BJ (cell line): ENCODE results near the gene LIN54. TPM values are rescaled to one million over a fixed set of nuclear protein-coding genes. Genes with fewer than 3 reads are reported as not detected.
A peak's percentile ranks its signal among the peaks of the same experiment; 100 is the strongest.

ENCODE experiments used
- CTCF ChIA-PET: fragments of 350-600 bp; formaldehyde crosslinking; extraction: SDS; loops from one replicate; lab custom pipeline; 2021; ENCODE audit warnings: antibody characterized with exemption, inconsistent platforms; lab: Yijun Ruan, JAX
- POLR2A ChIA-PET: fragments of 300-600 bp; sonication (Branson Sonifier 250); formaldehyde crosslinking; extraction: SDS; loops from one replicate; lab custom pipeline; 2021; ENCODE audit warnings: antibody characterized with exemption; lab: Charles Lee
- DNase-seq: peaks from one replicate; pipeline ENCODE4 v3.0.0-alpha.2; 2011; ENCODE audit warnings: low read depth
- H3K27me3 ChIP-seq: 2 replicates; pipeline ENCODE4 v1.6.0; 2011; ENCODE audit warnings: low read length; ENCODE audit not compliant: control insufficient read depth, insufficient read depth
- H3K36me3 ChIP-seq: 2 replicates; pipeline ENCODE4 v1.5.1; 2011; ENCODE audit warnings: low read length; ENCODE audit not compliant: control insufficient read depth, insufficient read depth
- H3K4me3 ChIP-seq: 2 replicates; pipeline ENCODE4 v1.5.1; 2011; ENCODE audit warnings: low read depth, mild to moderate bottlenecking, control low read depth, low read length
- polyA plus RNA-seq: library from polyadenylated mRNA; depleted of rRNA; stranded (reverse); fragments of >200 nt; gene quantifications from 2 replicates; pipeline ENCODE4 v1.2.3, GENCODE V29; 2011
- TF ChIP-seq, protein P1 (sequence below): IDR thresholded peaks from 2 replicates; pipeline ENCODE4 v1.5.1; 2011; ENCODE audit warnings: low read depth, mild to moderate bottlenecking, control low read depth, inconsistent platforms, low read length, moderate library complexity; ENCODE audit not compliant: insufficient read depth

The LIN54 gene
- polyA plus RNA-seq, 1 experiment, result 14.7 TPM

DNA sequence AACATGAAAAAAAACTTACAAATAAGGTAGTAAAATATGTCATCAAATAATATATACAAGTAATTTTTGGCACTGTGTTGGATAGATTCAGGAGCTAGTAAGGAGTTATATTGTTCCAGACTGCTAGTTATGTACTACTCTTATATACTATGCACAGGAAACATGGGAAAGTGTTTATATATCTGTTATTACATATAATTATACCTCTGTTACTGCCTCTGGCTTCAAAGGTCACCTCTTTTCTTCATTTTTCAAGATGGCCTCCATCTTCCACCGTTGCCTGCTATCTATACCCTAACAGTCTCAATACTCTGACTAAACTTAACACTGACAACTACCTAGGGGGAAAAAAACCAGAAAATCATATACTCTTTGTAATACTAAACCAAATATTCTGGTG, 29.5 kb downstream of the LIN54 start:
- H3K27me3 ChIP-seq, result no peaks in the 10 kb centered on the region
- CTCF ChIA-PET, result interaction anchor here (0.6 to 0.7 kb wide), 2 partner anchors 58 to 129 kb away, joined by 4 read pairs; no protein-coding TSS in a partner anchor
- DNase-seq, result no peak
- no peaks in the 10 kb centered on the region for H3K36me3 ChIP-seq
- H3K4me3 ChIP-seq, result no peak overlapping the region
- TF ChIP-seq, protein P1, sequence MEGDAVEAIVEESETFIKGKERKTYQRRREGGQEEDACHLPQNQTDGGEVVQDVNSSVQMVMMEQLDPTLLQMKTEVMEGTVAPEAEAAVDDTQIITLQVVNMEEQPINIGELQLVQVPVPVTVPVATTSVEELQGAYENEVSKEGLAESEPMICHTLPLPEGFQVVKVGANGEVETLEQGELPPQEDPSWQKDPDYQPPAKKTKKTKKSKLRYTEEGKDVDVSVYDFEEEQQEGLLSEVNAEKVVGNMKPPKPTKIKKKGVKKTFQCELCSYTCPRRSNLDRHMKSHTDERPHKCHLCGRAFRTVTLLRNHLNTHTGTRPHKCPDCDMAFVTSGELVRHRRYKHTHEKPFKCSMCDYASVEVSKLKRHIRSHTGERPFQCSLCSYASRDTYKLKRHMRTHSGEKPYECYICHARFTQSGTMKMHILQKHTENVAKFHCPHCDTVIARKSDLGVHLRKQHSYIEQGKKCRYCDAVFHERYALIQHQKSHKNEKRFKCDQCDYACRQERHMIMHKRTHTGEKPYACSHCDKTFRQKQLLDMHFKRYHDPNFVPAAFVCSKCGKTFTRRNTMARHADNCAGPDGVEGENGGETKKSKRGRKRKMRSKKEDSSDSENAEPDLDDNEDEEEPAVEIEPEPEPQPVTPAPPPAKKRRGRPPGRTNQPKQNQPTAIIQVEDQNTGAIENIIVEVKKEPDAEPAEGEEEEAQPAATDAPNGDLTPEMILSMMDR, result no peak
- POLR2A ChIA-PET, result no interaction called here

DNA sequence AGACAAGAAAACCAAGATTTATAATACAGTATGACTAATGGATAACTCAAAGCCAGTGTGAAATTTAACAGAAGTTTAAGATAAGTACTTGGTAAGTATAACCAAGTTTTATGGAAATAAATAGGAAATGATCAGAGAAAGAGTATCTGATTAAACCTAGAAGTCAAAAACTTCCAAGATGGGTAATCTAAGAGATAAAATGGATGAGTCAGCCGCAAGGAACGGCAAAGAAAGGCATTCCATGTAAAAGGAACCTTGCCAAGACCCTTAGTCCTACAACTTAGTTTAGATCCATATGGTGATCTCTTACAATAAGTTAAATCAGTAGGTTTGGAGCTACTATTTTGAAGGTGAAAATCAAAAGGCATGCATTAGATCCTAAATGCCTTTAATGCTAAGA, 34.8 kb downstream of the LIN54 start:
- peak; percentile 6 for DNase-seq
- Histone ChIP-seq H3K36me3 (no peaks in the 10 kb centered on the region; the same call in 1 of the 2 replicates), H3K4me3 (no peak overlapping the region), H3K27me3 (no peaks in the 10 kb centered on the region)
- CTCF ChIA-PET, result interaction anchor here (0.6 kb wide), 1 partner anchor 373 kb away, joined by 3 read pairs; no protein-coding TSS in a partner anchor
- POLR2A ChIA-PET, result interaction anchor here (0.6 kb wide), 1 partner anchor 87 kb away, joined by 6 read pairs; no protein-coding TSS in a partner anchor
- TF ChIP-seq, protein P1, result no peak

DNA sequence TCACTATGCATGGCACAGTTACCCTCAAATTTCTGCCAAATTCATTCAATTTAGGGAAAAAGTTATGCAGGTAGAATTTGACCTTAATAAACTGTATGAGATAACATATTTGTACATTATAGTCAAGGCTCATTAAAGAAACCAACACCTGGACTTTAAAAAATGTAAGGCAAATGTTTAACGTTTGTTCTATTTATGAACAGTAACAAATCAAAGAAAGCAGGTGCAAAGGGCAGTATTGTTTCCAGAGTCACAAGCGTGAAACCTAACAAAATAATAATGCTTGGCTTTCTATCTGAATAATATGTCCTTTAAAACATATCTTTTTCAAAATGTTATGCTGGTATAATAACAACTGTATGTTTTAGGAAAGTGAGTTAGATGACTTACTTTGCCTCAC, 41.2 kb downstream of the LIN54 start:
- ChIA-PET POLR2A (no interaction called here), CTCF (no interaction called here)
- DNase-seq, result no peak

DNA sequence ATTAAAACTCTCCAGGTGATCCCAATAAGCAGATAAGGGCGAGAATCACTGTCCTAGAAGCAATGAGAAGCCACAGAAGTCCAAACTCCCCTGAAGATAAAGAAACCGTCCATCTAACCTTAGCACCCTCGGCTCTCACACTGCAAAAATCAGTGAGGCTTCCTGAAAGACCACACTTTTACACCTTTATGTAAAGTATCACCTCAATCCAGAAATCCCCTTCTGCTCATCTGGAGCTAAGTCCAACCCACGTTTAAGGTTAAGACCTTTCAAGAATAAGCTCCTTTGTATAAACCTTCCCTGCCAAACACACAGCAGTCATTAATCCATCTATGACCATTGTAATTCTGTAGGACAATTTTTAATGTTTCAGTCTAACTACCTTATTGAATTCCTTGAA, 41.7 kb downstream of the LIN54 start:
- ChIA-PET POLR2A (no interaction called here), CTCF (no interaction called here)
- Histone ChIP-seq H3K27me3 (no peaks in the 10 kb centered on the region), H3K4me3 (no peak overlapping the region), H3K36me3 (peaks cover 4% of the 10 kb centered on the region)
- TF ChIP-seq, protein P1, result no peak
- DNase-seq, result no peak

More for the DNA sequence above, 41.2 kb downstream of the LIN54 start:
- H3K27me3 ChIP-seq, result no peaks in the 10 kb centered on the region
- peaks cover 4% of the 10 kb centered on the region for H3K36me3 ChIP-seq
- TF ChIP-seq, protein P1, result no peak
- no peak overlapping the region for H3K4me3 ChIP-seq

DNA sequence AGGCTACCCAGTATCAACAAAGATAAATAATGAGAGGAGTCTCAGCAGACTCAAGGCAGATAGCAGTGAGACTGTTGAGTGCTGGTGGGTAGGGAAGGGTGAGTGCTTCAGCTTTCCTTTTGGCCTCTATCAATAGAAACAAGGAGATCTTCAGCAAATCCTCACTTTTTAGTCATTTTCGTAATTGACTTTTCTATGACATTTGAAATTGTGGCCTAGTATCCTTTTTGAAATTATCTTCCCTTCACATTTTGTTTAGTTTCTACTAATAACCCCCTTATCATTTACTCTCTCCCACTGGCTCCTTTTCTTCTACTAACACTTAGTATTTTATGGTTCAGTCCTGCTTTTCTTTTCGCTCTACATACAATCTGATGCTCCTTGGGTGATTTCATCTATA, 44.9 kb downstream of the LIN54 start:
- Histone ChIP-seq H3K27me3 (no peaks in the 10 kb centered on the region), H3K36me3 (peaks cover 4% of the 10 kb centered on the region), H3K4me3 (no peak overlapping the region)
- ChIA-PET CTCF (no interaction called here), POLR2A (no interaction called here)
- TF ChIP-seq, protein P1, result no peak
- DNase-seq, result no peak
